Measurements from ENCODE around the gene EML6. TPM values are rescaled to one million over a fixed set of nuclear protein-coding genes. Genes with fewer than 3 reads are reported as not detected.

The EML6 gene
- total and polyA plus RNA-seq, 2 experiments from 2014 or later = 2.7 to 6.2 TPM

DNA sequence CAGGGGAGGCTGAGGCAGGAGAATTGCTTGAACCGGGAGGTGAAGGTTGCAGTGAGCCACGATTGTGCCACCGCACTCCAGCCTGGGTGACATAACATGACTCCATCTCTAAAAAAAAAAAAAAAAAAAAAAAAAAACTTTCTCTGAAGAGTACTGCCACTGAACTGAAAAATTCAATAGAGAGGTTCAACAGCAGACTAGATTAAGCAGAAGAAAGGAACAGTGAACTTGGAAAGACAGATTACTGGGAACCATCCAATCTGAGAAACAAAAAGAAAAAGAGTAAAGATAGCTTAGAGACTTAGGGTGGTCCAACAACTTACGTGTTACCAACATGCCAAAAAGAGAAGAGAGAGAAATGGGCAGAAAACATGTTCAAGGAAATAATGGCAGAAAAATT lies 138.8 kb downstream of the EML6 start (continued):
- TF ChIP-seq, protein P1, sequence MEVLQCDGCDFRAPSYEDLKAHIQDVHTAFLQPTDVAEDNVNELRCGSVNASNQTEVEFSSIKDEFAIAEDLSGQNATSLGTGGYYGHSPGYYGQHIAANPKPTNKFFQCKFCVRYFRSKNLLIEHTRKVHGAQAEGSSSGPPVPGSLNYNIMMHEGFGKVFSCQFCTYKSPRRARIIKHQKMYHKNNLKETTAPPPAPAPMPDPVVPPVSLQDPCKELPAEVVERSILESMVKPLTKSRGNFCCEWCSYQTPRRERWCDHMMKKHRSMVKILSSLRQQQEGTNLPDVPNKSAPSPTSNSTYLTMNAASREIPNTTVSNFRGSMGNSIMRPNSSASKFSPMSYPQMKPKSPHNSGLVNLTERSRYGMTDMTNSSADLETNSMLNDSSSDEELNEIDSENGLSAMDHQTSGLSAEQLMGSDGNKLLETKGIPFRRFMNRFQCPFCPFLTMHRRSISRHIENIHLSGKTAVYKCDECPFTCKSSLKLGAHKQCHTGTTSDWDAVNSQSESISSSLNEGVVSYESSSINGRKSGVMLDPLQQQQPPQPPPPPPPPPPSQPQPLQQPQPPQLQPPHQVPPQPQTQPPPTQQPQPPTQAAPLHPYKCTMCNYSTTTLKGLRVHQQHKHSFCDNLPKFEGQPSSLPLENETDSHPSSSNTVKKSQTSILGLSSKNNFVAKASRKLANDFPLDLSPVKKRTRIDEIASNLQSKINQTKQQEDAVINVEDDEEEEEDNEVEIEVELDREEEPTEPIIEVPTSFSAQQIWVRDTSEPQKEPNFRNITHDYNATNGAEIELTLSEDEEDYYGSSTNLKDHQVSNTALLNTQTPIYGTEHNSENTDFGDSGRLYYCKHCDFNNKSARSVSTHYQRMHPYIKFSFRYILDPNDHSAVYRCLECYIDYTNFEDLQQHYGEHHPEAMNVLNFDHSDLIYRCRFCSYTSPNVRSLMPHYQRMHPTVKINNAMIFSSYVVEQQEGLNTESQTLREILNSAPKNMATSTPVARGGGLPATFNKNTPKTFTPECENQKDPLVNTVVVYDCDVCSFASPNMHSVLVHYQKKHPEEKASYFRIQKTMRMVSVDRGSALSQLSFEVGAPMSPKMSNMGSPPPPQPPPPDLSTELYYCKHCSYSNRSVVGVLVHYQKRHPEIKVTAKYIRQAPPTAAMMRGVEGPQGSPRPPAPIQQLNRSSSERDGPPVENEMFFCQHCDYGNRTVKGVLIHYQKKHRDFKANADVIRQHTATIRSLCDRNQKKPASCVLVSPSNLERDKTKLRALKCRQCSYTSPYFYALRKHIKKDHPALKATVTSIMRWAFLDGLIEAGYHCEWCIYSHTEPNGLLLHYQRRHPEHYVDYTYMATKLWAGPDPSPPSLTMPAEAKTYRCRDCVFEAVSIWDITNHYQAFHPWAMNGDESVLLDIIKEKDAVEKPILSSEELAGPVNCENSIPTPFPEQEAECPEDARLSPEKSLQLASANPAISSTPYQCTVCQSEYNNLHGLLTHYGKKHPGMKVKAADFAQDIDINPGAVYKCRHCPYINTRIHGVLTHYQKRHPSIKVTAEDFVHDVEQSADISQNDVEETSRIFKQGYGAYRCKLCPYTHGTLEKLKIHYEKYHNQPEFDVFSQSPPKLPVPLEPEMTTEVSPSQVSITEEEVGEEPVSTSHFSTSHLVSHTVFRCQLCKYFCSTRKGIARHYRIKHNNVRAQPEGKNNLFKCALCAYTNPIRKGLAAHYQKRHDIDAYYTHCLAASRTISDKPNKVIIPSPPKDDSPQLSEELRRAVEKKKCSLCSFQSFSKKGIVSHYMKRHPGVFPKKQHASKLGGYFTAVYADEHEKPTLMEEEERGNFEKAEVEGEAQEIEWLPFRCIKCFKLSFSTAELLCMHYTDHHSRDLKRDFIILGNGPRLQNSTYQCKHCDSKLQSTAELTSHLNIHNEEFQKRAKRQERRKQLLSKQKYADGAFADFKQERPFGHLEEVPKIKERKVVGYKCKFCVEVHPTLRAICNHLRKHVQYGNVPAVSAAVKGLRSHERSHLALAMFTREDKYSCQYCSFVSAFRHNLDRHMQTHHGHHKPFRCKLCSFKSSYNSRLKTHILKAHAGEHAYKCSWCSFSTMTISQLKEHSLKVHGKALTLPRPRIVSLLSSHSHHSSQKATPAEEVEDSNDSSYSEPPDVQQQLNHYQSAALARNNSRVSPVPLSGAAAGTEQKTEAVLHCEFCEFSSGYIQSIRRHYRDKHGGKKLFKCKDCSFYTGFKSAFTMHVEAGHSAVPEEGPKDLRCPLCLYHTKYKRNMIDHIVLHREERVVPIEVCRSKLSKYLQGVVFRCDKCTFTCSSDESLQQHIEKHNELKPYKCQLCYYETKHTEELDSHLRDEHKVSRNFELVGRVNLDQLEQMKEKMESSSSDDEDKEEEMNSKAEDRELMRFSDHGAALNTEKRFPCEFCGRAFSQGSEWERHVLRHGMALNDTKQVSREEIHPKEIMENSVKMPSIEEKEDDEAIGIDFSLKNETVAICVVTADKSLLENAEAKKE (CRISPR knock-in tag; IDR thresholded peaks at IDR 0.05) = no peak

DNA sequence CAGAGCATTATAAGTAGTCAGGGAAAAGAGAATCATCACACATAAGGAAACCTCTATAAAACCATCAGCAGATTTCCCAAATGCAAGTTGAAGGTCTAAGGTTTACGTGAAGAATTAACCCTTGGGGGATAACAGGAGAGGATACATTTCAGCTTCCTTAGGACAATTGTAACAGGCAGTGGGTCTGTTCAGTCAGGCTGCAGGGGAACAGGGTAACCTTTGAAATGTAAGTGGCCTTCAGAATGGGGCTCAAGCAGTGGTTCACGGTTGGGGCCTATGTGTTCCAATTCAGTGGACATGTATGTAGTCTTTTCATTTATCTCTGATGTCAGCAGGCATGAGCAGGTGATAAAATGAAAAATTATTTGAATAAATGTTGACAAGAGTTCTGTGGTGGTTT lies 139.3 kb downstream of the EML6 start:
- no peak overlapping the region for H3K4me3 ChIP-seq
- Mint-ChIP-seq H3K9me3 (no peaks in the 10 kb centered on the region), H3K36me3 (ENCODE audit: low read depth) (no peaks in the 10 kb centered on the region), H3K27ac (no peak overlapping the region), H3K4me1 (peaks cover 8% of the 10 kb centered on the region; the same call in 1 of the 3 replicates), H3K27me3 (ENCODE audit: insufficient read depth, low read depth, poor library complexity) (no peaks in the 10 kb centered on the region), H3K4me3 (no peak overlapping the region)
- no peak overlapping the region for H2AFZ ChIP-seq
- H3K4me2 ChIP-seq = no peak overlapping the region
- H3K27me3 ChIP-seq (ENCODE audit: insufficient read depth) = no peaks in the 10 kb centered on the region
- no peaks in the 10 kb centered on the region for H3F3A ChIP-seq (replicated peaks; ENCODE audit: low read depth)
- no peaks in the 10 kb centered on the region for H3K36me3 ChIP-seq (ENCODE audit: insufficient read depth)
- H4K20me1 ChIP-seq (replicated peaks; ENCODE audit: insufficient read depth) = no peaks in the 10 kb centered on the region
- H3K9me2 ChIP-seq (ENCODE audit: insufficient read depth) = no peaks in the 10 kb centered on the region
- H3K79me2 ChIP-seq (replicated peaks; ENCODE audit: insufficient read depth) = no peaks in the 10 kb centered on the region
- H3K4me1 ChIP-seq (ENCODE audit: insufficient read depth) = no peaks in the 10 kb centered on the region; the same call in 1 of the 2 replicates
- ATAC-seq (peak; percentile 64), DNase-seq (ENCODE audit: low spot score) (peak; percentile 17)
- no peak overlapping the region for H3K27ac ChIP-seq (ENCODE audit: low read depth)
- no peak for TF ChIP-seq NANOG (IDR thresholded peaks at IDR 0.05; ENCODE audit: borderline replicate concordance)
- TF ChIP-seq EZH2 (IDR thresholded peaks at IDR 0.05; ENCODE audit: low read depth, unreplicated experiment) = no peak
- no peak for TF ChIP-seq CREB1 (CRISPR knock-in tag; IDR thresholded peaks at IDR 0.05; ENCODE audit: low read depth)
- TF ChIP-seq, protein P2, sequence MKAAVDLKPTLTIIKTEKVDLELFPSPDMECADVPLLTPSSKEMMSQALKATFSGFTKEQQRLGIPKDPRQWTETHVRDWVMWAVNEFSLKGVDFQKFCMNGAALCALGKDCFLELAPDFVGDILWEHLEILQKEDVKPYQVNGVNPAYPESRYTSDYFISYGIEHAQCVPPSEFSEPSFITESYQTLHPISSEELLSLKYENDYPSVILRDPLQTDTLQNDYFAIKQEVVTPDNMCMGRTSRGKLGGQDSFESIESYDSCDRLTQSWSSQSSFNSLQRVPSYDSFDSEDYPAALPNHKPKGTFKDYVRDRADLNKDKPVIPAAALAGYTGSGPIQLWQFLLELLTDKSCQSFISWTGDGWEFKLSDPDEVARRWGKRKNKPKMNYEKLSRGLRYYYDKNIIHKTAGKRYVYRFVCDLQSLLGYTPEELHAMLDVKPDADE (IDR thresholded peaks at IDR 0.05) = no peak
- TF ChIP-seq, protein P3, sequence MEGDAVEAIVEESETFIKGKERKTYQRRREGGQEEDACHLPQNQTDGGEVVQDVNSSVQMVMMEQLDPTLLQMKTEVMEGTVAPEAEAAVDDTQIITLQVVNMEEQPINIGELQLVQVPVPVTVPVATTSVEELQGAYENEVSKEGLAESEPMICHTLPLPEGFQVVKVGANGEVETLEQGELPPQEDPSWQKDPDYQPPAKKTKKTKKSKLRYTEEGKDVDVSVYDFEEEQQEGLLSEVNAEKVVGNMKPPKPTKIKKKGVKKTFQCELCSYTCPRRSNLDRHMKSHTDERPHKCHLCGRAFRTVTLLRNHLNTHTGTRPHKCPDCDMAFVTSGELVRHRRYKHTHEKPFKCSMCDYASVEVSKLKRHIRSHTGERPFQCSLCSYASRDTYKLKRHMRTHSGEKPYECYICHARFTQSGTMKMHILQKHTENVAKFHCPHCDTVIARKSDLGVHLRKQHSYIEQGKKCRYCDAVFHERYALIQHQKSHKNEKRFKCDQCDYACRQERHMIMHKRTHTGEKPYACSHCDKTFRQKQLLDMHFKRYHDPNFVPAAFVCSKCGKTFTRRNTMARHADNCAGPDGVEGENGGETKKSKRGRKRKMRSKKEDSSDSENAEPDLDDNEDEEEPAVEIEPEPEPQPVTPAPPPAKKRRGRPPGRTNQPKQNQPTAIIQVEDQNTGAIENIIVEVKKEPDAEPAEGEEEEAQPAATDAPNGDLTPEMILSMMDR (conservative IDR thresholded peaks at IDR 0.05; ENCODE audit: low read depth in 2 of 2) = no peak
- no peak for TF ChIP-seq ZNF331 (CRISPR knock-in tag; IDR thresholded peaks at IDR 0.05; ENCODE audit: low read depth)
- no peak for TF ChIP-seq STAT1 (IDR thresholded peaks at IDR 0.05; ENCODE audit: unreplicated experiment)
- TF ChIP-seq POLR2AphosphoS5 (IDR thresholded peaks at IDR 0.05; ENCODE audit: low read depth) = no peak
- TF ChIP-seq ZNF114 (CRISPR knock-in tag; IDR thresholded peaks at IDR 0.05) = no peak
- no peak for TF ChIP-seq JUNB (IDR thresholded peaks at IDR 0.05; ENCODE audit: unreplicated experiment)

Measured in GM23338 (cell line).